ENCODE results near the gene ALG1. TPM values are rescaled to one million over a fixed set of nuclear protein-coding genes. Genes with fewer than 3 reads are reported as not detected.

ALG1 gene
- total and polyA plus RNA-seq, 2 of the 13 experiments (the other 11 are each of a cell fraction or from before 2014, with no cell fraction given): 43.3 to 75.6 TPM

- POLR2A ChIA-PET: interaction anchor here (1.0 to 4.4 kb wide), 10 partner anchors 29 to 233 kb away, joined by 3 to 27 read pairs (median 9); partner anchors contain the start of genes ALG1, EEF2KMT, PPL and ROGDI
- Histone ChIP-seq H3K36me3 (replicated peaks in 1 of 2; ENCODE audit: control insufficient read depth in 1 of 2, insufficient read depth in 2 of 2, low read length in 2 of 2) (peaks cover 0 to 6% of the 10 kb centered on the region in 2 experiments; a peak in 1 of 5 replicates), H3K4me2 (ENCODE audit: low read depth, low read length) (peak overlapping the region; percentile 94), H3K79me2 (ENCODE audit: insufficient read depth, low read length) (peaks cover 14% of the 10 kb centered on the region), H3K9ac (ENCODE audit: insufficient read depth, low read depth, low read length) (peak overlapping the region; percentile 94), H2AFZ (ENCODE audit: low read length) (peak overlapping the region; percentile 8), H3K27me3 (ENCODE audit: control insufficient read depth in 1 of 2, insufficient read depth in 2 of 2, low read length in 2 of 2) (no peaks in the 10 kb centered on the region; a peak in 1 of 5 replicates), H3K4me1 (ENCODE audit: insufficient read depth, low read length) (peaks cover 63% of the 10 kb centered on the region), H4K20me1 (ENCODE audit: insufficient read depth, low read length) (no peaks in the 10 kb centered on the region), H3K4me3 (replicated peaks in 1 of 3; ENCODE audit: insufficient read depth in 1 of 3, low read depth in 2 of 3, low read length in 3 of 3) (peak overlapping the region; percentile 32 to 91 (median 43)), H3K27ac (ENCODE audit: extremely low read length, insufficient read depth, low read length) (peak overlapping the region; percentile 98), H3K9me3 (ENCODE audit: low read length) (no peaks in the 10 kb centered on the region)
- 15% methylated on average over 1 of the region's 1 CpG for WGBS (ENCODE audit: low lambda C conversion rate)
- ATAC-seq (peak; percentile 22), DNase-seq (ENCODE audit: low spot score) (no peak), FAIRE-seq (no peak)
- intact Hi-C loops (cut with micrococcal nuclease; ENCODE audit: unreplicated experiment) (loop anchor here (2.0 to 5.0 kb wide), 3 partner anchors 21 to 61 kb away; partner anchors contain the start of genes ALG1 and EEF2KMT), in situ Hi-C loops (cut with HindIII; ENCODE audit: extremely low pct_ligation_motif_present, low pct_unique_long_range_greater_than_20kb) (no loop called here)
- no TSS peak for BruUV-seq (replicated peaks)
- CTCF ChIA-PET (ENCODE audit: low intra/inter-chr PET ratio, low total read pairs): no interaction called here
- TF ChIP-seq ATF7 (IDR thresholded peaks at IDR 0.05) (peak; percentile 69), ATF7 (CRISPR knock-in tag; IDR thresholded peaks at IDR 0.05) (no peak), ZNF274 (CRISPR knock-in tag; IDR thresholded peaks at IDR 0.05) (0 out of 2 replicates have a peak, but pooled peaks have one; percentile 5), TGIF2 (CRISPR knock-in tag; IDR thresholded peaks at IDR 0.05) (peak; percentile 10; the same call in 1 of the 2 replicates), ZNF333 (CRISPR knock-in tag; IDR thresholded peaks at IDR 0.05; ENCODE audit: borderline replicate concordance) (peak; percentile 48; the same call in 1 of the 2 replicates), ZKSCAN8 (CRISPR knock-in tag; IDR thresholded peaks at IDR 0.05; ENCODE audit: borderline replicate concordance) (0 out of 2 replicates have a peak, but pooled peaks have one; percentile 7), ZNF740 (CRISPR knock-in tag; IDR thresholded peaks at IDR 0.05) (no peak), KLF16 (CRISPR knock-in tag; IDR thresholded peaks at IDR 0.05) (no peak), DMAP1 (CRISPR knock-in tag; IDR thresholded peaks at IDR 0.05) (no peak), HMG20B (CRISPR knock-in tag; conservative IDR thresholded peaks at IDR 0.05) (no peak), TOPORS (CRISPR knock-in tag; IDR thresholded peaks at IDR 0.05) (no peak), ZNF572 (CRISPR knock-in tag; IDR thresholded peaks at IDR 0.05) (0 out of 2 replicates have a peak, but pooled peaks have one; percentile 5), GRHL1 (CRISPR knock-in tag; conservative IDR thresholded peaks at IDR 0.05) (no peak), KDM5B (CRISPR knock-in tag; IDR thresholded peaks at IDR 0.05; ENCODE audit: borderline replicate concordance) (peak; percentile 13; the same call in 1 of the 2 replicates)
- TF ChIP-seq, protein P1, sequence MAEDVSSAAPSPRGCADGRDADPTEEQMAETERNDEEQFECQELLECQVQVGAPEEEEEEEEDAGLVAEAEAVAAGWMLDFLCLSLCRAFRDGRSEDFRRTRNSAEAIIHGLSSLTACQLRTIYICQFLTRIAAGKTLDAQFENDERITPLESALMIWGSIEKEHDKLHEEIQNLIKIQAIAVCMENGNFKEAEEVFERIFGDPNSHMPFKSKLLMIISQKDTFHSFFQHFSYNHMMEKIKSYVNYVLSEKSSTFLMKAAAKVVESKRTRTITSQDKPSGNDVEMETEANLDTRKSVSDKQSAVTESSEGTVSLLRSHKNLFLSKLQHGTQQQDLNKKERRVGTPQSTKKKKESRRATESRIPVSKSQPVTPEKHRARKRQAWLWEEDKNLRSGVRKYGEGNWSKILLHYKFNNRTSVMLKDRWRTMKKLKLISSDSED (CRISPR knock-in tag; IDR thresholded peaks at IDR 0.05): 0 out of 2 replicates have a peak, but pooled peaks have one; percentile 39
- TF ChIP-seq, protein P2, sequence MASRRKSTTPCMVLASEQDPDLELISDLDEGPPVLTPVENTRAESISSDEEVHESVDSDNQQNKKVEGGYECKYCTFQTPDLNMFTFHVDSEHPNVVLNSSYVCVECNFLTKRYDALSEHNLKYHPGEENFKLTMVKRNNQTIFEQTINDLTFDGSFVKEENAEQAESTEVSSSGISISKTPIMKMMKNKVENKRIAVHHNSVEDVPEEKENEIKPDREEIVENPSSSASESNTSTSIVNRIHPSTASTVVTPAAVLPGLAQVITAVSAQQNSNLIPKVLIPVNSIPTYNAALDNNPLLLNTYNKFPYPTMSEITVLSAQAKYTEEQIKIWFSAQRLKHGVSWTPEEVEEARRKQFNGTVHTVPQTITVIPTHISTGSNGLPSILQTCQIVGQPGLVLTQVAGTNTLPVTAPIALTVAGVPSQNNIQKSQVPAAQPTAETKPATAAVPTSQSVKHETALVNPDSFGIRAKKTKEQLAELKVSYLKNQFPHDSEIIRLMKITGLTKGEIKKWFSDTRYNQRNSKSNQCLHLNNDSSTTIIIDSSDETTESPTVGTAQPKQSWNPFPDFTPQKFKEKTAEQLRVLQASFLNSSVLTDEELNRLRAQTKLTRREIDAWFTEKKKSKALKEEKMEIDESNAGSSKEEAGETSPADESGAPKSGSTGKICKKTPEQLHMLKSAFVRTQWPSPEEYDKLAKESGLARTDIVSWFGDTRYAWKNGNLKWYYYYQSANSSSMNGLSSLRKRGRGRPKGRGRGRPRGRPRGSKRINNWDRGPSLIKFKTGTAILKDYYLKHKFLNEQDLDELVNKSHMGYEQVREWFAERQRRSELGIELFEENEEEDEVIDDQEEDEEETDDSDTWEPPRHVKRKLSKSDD (CRISPR knock-in tag; IDR thresholded peaks at IDR 0.05; ENCODE audit: low read depth): 0 out of 2 replicates have a peak, but pooled peaks have one; percentile 10
- TF ChIP-seq, protein P3, sequence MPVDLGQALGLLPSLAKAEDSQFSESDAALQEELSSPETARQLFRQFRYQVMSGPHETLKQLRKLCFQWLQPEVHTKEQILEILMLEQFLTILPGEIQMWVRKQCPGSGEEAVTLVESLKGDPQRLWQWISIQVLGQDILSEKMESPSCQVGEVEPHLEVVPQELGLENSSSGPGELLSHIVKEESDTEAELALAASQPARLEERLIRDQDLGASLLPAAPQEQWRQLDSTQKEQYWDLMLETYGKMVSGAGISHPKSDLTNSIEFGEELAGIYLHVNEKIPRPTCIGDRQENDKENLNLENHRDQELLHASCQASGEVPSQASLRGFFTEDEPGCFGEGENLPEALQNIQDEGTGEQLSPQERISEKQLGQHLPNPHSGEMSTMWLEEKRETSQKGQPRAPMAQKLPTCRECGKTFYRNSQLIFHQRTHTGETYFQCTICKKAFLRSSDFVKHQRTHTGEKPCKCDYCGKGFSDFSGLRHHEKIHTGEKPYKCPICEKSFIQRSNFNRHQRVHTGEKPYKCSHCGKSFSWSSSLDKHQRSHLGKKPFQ (CRISPR knock-in tag; IDR thresholded peaks at IDR 0.05; ENCODE audit: insufficient replicate concordance): peak; percentile 44
Observed at GRCh38 chr16:5035909-5036227, 35.8 kb upstream of the ALG1 start.
